ENCODE results near the gene PDXP. TPM values are rescaled to one million over a fixed set of nuclear protein-coding genes. Genes with fewer than 3 reads are reported as not detected.

PDXP gene
- total RNA-seq, 1 experiment from 2014 or later: 17.6 TPM

DNA sequence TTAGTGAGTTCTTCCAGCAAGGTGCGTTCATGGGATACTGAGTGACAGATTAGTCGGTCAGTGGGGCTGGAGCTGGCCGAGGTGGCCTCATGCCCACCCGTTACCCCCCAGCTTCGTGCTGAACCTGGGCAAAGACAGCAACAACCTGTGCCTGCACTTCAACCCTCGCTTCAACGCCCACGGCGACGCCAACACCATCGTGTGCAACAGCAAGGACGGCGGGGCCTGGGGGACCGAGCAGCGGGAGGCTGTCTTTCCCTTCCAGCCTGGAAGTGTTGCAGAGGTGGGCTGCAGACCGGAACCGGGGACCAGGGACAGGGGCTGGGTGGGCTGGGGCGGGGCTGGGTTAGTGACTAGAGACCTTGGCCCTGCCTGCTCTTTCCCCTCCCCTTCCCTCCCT, 19.8 kb downstream of the PDXP start:
- Histone ChIP-seq H3K4me3 (ENCODE audit: low read depth in 2 of 2, low read length in 2 of 2) (peak overlapping the region; percentile 70 to 84), H3K9me3 (ENCODE audit: control insufficient read depth, insufficient read depth, low read depth, low read length) (no peaks in the 10 kb centered on the region), H3K36me3 (ENCODE audit: control insufficient read depth, insufficient read depth, low read length) (no peaks in the 10 kb centered on the region), H3K27ac (ENCODE audit: low read length) (peak overlapping the region; percentile 77), H3K27me3 (ENCODE audit: control insufficient read depth, insufficient read depth, low read length) (no peaks in the 10 kb centered on the region), H3K4me1 (ENCODE audit: control insufficient read depth, insufficient read depth, low read length) (peaks cover 32% of the 10 kb centered on the region)
- BruUV-seq (replicated peaks): no TSS peak
- in situ Hi-C loops (cut with HindIII; ENCODE audit: low pct_unique_long_range_greater_than_20kb, low sequenced_read_pairs) (no loop called here), intact Hi-C loops (cut with micrococcal nuclease; ENCODE audit: unreplicated experiment) (no loop called here)
- CTCF ChIA-PET: no interaction called here
- TF ChIP-seq TCF7L2 (IDR thresholded peaks at IDR 0.05; ENCODE audit: low read depth, low read length) (no peak), SIN3A (IDR thresholded peaks at IDR 0.05; ENCODE audit: borderline replicate concordance, insufficient read depth, low read depth, low read length) (no peak), POLR2AphosphoS5 (IDR thresholded peaks at IDR 0.05; ENCODE audit: low read depth, low read length) (no peak)
- TF ChIP-seq, protein P1, sequence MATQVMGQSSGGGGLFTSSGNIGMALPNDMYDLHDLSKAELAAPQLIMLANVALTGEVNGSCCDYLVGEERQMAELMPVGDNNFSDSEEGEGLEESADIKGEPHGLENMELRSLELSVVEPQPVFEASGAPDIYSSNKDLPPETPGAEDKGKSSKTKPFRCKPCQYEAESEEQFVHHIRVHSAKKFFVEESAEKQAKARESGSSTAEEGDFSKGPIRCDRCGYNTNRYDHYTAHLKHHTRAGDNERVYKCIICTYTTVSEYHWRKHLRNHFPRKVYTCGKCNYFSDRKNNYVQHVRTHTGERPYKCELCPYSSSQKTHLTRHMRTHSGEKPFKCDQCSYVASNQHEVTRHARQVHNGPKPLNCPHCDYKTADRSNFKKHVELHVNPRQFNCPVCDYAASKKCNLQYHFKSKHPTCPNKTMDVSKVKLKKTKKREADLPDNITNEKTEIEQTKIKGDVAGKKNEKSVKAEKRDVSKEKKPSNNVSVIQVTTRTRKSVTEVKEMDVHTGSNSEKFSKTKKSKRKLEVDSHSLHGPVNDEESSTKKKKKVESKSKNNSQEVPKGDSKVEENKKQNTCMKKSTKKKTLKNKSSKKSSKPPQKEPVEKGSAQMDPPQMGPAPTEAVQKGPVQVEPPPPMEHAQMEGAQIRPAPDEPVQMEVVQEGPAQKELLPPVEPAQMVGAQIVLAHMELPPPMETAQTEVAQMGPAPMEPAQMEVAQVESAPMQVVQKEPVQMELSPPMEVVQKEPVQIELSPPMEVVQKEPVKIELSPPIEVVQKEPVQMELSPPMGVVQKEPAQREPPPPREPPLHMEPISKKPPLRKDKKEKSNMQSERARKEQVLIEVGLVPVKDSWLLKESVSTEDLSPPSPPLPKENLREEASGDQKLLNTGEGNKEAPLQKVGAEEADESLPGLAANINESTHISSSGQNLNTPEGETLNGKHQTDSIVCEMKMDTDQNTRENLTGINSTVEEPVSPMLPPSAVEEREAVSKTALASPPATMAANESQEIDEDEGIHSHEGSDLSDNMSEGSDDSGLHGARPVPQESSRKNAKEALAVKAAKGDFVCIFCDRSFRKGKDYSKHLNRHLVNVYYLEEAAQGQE (IDR thresholded peaks at IDR 0.05; ENCODE audit: insufficient read depth in 1 of 2, low read depth in 2 of 2, low read length in 1 of 2): no peak
- TF ChIP-seq, protein P2, sequence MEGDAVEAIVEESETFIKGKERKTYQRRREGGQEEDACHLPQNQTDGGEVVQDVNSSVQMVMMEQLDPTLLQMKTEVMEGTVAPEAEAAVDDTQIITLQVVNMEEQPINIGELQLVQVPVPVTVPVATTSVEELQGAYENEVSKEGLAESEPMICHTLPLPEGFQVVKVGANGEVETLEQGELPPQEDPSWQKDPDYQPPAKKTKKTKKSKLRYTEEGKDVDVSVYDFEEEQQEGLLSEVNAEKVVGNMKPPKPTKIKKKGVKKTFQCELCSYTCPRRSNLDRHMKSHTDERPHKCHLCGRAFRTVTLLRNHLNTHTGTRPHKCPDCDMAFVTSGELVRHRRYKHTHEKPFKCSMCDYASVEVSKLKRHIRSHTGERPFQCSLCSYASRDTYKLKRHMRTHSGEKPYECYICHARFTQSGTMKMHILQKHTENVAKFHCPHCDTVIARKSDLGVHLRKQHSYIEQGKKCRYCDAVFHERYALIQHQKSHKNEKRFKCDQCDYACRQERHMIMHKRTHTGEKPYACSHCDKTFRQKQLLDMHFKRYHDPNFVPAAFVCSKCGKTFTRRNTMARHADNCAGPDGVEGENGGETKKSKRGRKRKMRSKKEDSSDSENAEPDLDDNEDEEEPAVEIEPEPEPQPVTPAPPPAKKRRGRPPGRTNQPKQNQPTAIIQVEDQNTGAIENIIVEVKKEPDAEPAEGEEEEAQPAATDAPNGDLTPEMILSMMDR (IDR thresholded peaks at IDR 0.05): no peak
- DNase-seq (ENCODE audit: low read depth, low spot score) (no peak), ATAC-seq (no peak)
- POLR2A ChIA-PET: interaction anchor here (0.7 kb wide), 1 partner anchor 338 kb away, joined by 7 read pairs; no protein-coding TSS in a partner anchor

DNA sequence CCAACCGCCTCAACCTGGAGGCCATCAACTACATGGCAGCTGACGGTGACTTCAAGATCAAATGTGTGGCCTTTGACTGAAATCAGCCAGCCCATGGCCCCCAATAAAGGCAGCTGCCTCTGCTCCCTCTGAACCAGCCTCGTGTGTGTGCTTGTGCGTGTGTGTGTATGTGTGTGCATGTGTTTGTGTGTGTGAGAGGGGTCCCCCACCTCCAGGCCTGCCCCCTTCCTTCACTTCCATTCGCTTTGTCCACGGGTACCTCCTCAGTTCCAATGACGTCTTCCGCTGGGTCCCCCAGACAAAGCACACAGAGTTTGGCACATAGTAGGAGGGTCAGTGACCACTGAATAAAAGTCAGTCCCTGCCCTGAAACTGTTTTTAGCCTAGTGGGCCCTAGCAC, 21.1 kb downstream of the PDXP start:
- peaks cover 32% of the 10 kb centered on the region for H3K4me1 ChIP-seq (ENCODE audit: control insufficient read depth, insufficient read depth, low read length)
- in situ Hi-C loops (cut with HindIII; ENCODE audit: low pct_unique_long_range_greater_than_20kb, low sequenced_read_pairs): no loop called here
- ATAC-seq (no peak), DNase-seq (ENCODE audit: low read depth, low spot score) (no peak)
- H3K36me3 ChIP-seq (ENCODE audit: control insufficient read depth, insufficient read depth, low read length): no peaks in the 10 kb centered on the region
- no peak overlapping the region for H3K4me3 ChIP-seq (ENCODE audit: low read depth in 2 of 2, low read length in 2 of 2)
- no TSS peak for BruUV-seq (replicated peaks)
- peak overlapping the region; percentile 39; the same call in 1 of the 2 replicates for H3K27ac ChIP-seq (ENCODE audit: low read length)
- no peaks in the 10 kb centered on the region for H3K9me3 ChIP-seq (ENCODE audit: control insufficient read depth, insufficient read depth, low read depth, low read length)
- ChIA-PET CTCF (interaction anchor here (2.7 kb wide), 1 partner anchor 19 kb away, joined by 11 read pairs; no protein-coding TSS in a partner anchor), POLR2A (interaction anchor here (0.7 kb wide), 1 partner anchor 10 kb away, joined by 6 read pairs; no protein-coding TSS in a partner anchor)
- no peaks in the 10 kb centered on the region for H3K27me3 ChIP-seq (ENCODE audit: control insufficient read depth, insufficient read depth, low read length)
- intact Hi-C loops (cut with micrococcal nuclease; ENCODE audit: unreplicated experiment): loop anchor here (2.0 kb wide), 1 partner anchor 37 kb away; no protein-coding TSS in a partner anchor
- TF ChIP-seq, protein P2 (IDR thresholded peaks at IDR 0.05): no peak
- TF ChIP-seq SIN3A (IDR thresholded peaks at IDR 0.05; ENCODE audit: borderline replicate concordance, insufficient read depth, low read depth, low read length) (no peak), TCF7L2 (IDR thresholded peaks at IDR 0.05; ENCODE audit: low read depth, low read length) (no peak), POLR2AphosphoS5 (IDR thresholded peaks at IDR 0.05; ENCODE audit: low read depth, low read length) (no peak)
- TF ChIP-seq, protein P1 (IDR thresholded peaks at IDR 0.05; ENCODE audit: insufficient read depth in 1 of 2, low read depth in 2 of 2, low read length in 1 of 2): no peak

All from Panc1 (cell line).